Stimulated activated CD8-positive, alpha-beta memory T cell treated with anti-CD3 and anti-CD28 coated beads, Interleukin-7, amount 100 ng/mL, for 24 hours (primary cell): ENCODE results near the gene MUC2.

Source experiments
- DNase-seq: peaks from one replicate; pipeline ENCODE4 v3.0.0-alpha.2; 2020; ENCODE audit warnings: low read depth

The MUC2 gene

DNA sequence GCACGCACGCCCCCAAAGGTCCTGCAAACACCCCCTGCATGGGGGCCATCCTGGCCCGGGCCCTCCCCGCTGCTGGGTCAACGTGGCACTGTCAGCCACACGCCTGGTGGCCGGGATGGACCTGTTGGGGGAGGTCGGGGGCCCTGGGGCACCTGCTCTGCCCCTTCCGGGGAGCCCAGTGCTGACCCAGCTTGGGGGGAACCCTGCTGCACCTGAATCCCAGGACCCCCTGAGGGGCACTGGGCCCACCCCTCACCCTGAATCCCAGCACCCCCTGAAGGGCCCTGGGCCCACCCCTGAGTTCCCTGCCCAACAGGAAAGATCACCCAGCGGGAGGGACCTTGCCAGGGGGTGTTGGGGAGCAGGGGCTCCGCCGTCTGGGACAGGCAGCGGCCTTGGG lies 37.7 kb upstream of the MUC2 start:
- no peak for DNase-seq

- DNase-seq = no peak
Observed at GRCh38 chr11:1037506-1038055, 37.1 kb upstream of the MUC2 start.

GRCh38 chr11:1038361-1038760 lies 36.3 kb upstream of the MUC2 start:
- no peak for DNase-seq

DNA sequence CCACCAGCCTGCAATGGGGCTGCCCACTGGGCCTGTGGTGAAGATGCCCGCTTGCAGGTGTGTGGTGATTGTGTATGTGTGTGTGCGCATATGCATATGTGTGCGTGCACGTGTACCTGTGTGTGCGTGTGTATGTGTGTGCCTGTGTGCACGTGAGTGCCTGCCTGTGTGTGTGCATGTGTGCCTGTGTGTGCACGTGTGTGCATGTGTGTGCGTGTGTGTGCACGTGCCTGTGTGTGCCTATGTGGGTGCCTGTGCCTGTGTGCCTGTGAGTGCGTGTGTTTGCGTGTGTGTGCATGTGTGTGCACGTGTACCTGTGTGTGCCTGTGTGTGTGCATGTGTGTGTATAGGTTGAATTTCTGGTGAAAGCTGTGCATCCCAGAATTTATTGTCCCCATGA lies 35.8 kb upstream of the MUC2 start:
- no peak for DNase-seq

GRCh38 chr11:1039481-1040427 lies 34.9 kb upstream of the MUC2 start:
- DNase-seq = no peak

GRCh38 chr11:1040428-1041148 lies 34.1 kb upstream of the MUC2 start:
- no peak for DNase-seq

DNA sequence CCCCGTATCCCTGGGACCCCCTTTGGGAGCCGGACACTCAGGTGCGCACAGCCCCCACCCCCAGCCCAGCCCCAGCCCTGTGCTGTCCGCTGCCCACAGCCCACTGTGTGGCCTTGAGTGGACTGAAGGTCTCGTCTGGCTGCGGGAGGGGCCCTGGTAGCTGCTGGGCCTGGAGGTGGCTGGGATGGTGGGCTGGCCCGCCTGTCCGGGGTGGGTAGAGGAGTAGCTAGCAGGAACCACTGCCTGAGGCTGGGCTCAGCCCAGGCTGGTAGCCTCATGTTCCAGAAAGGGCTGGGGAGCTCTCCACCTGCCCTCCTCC lies 33.6 kb upstream of the MUC2 start:
- no peak for DNase-seq

GRCh38 chr11:1041471-1041870 lies 33.2 kb upstream of the MUC2 start:
- no peak for DNase-seq

- no peak for DNase-seq
Observed at GRCh38 chr11:1041936-1042608, 32.6 kb upstream of the MUC2 start.

DNA sequence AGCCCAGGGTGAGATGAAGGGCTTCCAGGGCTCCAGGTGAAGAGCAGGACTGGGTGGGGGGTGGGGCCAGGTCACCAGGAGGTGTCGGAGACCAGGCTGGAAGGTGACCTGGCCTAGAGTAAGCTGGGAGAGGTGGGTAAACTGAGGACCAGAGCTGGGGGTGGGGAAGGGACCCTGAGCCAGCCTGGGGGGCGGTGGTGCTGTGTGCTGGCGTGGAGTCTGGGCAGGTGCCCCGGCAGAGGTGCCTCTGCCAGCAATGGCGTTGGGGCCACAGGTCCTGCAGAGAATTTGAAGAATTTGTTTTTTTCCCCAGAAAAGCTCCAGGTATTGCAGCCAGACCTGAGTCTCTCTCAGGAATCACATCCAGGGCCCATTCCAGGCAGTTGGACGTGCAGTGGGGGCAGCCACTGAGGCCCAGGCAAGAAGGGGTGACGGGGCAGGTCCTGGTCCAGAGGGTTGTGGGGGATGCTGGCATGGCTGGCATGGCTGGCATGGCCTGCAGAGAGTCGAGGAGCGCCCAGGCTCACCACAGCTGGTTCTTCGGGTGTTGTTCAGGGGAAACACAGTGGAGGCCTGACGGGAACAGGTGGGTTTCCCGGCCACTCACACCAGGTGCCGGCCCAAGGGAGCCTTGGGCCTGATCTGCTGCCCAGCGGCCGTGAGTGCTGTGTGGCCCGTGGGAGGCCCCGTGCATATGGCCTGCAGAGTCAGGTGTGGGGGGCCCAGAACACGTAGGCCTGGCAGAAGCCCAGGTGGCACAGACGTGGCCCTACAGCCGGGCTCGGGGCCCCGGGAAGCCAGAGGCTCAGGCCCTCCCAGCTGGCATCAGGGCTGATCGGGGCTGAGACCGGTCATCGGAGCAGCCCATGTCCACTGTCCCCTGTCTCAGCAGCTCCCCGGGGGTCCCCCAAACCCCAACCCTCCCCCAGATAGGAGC lies 31.8 kb upstream of the MUC2 start:
- DNase-seq = no peak

- DNase-seq = no peak
Observed at GRCh38 chr11:1043563-1044096, 31.0 kb upstream of the MUC2 start.

GRCh38 chr11:1044160-1044559 lies 30.5 kb upstream of the MUC2 start:
- DNase-seq = no peak

DNA sequence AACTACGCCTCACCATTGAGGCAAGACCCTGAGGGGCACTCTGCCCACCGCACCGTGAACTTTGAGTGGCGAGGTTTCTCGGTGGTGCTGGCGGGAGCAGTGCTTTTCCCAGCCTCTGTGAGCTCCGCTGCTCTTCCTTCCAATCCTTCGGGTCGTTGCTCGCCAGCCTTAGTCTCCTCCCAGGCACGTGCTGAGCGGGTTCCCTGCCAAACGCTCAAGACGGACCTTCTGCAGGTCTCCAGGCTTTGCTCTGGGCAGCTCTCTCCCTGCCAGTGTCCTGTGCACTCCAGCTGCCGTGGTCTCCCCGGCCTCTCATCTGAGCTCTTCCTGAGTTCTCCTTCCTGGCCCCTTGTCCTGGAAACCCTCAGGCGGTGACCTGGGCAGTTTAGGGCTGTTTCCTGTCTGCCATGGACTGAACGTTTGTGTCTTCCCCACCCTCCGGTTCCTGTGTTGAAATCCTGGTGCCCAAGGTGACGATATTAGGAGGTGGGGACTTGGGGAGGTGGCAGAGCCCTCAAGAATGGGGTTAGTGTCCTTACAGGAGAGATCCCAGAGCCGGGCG lies 27.0 kb upstream of the MUC2 start:
- no peak for DNase-seq

DNA sequence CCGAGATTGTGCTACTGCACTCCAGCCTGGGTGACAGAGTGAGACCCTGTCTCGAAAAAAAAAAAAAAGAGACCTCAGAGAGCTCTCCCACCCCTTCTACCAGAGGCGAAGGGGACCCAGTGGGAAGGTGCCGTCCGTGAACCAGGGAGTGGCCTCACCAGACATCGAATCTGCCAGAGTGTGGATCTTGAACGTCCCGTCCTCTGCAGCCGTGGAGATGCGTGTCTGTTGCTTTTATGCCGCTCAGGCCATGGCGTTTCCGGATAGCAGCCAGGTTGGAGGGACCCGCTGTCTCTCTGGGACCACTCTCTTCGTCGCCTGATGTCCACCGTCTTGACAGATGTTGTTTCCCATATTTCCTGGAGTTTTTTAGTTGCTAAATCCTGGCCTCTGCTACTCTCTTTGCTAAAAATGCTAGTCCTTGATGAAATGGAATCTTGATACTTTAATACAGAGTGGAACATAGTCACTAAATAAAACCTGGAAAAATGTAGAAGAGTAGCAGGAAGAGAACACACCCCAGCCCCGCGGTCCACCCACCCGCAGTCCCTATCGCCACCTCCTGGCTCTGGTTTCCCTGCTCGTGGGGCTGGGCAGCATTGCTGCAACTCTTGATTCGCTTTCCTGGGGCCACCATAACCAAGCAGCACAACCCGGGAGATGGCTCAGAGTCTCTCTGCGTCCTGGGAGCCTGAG lies 26.2 kb upstream of the MUC2 start:
- no peak for DNase-seq

DNA sequence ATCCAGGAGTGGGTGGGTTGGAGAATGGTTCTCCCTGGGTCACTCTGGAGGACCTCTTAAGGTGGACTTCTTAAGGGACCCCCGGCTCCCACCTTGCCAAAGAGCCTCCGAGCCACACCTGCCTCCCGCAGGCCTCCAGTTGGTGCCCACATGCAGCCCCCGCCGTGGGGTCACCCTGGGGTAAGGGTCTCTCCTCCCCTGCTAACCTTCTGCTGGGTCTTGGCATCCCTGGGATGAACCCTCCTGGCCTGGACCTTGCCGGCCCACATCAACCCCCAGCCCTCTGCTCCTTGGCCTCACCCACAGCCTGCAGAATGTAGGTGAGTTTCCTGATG lies 25.6 kb upstream of the MUC2 start:
- DNase-seq = no peak

GRCh38 chr11:1049431-1049891 lies 25.2 kb upstream of the MUC2 start:
- no peak for DNase-seq

DNA sequence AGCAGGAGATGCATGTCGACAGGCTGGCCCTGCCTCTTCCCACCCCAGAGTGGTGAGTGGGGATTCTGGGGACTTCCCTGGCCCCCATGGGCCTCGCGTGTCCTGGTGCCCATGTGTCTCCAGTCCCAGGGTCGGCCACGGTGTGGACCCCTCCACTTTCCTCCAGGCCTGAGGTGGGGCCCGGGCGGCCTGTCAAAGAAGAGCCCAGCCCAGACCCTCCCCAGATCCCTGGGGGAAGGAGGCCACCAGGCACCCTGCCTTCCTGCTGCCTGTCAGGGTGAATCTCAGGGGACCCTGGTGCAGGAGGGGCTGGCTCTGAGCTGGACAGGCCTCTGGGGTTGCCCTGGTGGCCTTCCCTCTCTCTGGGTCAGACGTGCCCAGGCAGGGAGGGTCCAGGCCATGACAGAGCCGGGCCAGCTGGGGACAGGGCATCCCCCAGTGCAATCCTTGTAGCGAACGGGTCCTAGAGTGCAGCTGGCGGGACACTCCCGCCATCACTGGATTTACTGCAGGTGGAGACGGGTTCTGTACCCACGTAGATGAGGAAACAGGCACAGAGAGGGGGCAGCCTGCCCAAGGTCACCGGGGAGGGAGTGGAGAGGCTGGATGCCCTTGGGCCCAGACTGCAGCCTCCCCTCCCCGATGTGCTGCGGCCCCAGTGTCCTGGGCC lies 24.6 kb upstream of the MUC2 start:
- no peak for DNase-seq

GRCh38 chr11:1050581-1051355 lies 23.9 kb upstream of the MUC2 start:
- DNase-seq = peak; percentile 40
